SH-SY5Y (cell line): ENCODE data around the gene PUS7L.

ENCODE experiments used
- GATA2 ChIP-seq: IDR thresholded peaks from 2 replicates; pipeline ENCODE4 v1.6.1; 2011; ENCODE audit warnings: mild to moderate bottlenecking, low read depth, low read length
- GATA3 ChIP-seq: IDR thresholded peaks from 2 replicates; pipeline ENCODE4 v1.6.1; 2011; ENCODE audit warnings: low read depth, mild to moderate bottlenecking, low read length, moderate library complexity

GRCh38 chr12:43744826-43745225, 13.8 kb downstream of the PUS7L start:
- no peak for TF ChIP-seq GATA3
- TF ChIP-seq GATA2, result no peak
